ENCODE measurements around the gene ST6GALNAC6. TPM values are rescaled to one million over a fixed set of nuclear protein-coding genes. Genes with fewer than 3 reads are reported as not detected.

Gene ST6GALNAC6
- total RNA-seq, 1 donor from 2014 or later, result 94.7 TPM

DNA sequence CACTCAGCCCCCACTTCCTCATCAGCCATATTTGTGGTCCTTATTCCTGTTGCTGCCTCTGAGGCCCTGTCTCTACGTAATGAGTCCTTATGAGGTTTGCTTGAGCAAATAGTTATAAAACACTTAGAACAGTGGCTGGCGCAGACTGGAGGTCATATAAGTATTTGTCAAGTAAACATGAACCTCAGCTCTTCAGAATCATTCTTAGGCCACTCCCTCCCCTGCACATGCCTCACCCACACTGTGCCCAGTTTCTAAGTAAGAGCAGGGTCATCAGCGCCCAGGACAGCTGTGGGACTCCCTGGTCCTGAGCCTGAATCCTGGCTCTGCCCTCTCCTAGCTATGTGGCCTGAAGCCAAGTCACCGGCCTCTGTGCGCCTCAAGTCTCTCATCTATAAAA lies 13.5 kb upstream of the ST6GALNAC6 start:
- intact Hi-C loops (cut with DNase I), result no loop called here
- H3K4me1 ChIP-seq, result peaks cover 35% of the 10 kb centered on the region
- H3K9me3 ChIP-seq, result no peaks in the 10 kb centered on the region
- H3K36me3 ChIP-seq, result peaks cover 39% of the 10 kb centered on the region
- H3K27me3 ChIP-seq, result no peaks in the 10 kb centered on the region
- H3K27ac ChIP-seq, result peak overlapping the region; percentile 36
- TF ChIP-seq, protein P1, sequence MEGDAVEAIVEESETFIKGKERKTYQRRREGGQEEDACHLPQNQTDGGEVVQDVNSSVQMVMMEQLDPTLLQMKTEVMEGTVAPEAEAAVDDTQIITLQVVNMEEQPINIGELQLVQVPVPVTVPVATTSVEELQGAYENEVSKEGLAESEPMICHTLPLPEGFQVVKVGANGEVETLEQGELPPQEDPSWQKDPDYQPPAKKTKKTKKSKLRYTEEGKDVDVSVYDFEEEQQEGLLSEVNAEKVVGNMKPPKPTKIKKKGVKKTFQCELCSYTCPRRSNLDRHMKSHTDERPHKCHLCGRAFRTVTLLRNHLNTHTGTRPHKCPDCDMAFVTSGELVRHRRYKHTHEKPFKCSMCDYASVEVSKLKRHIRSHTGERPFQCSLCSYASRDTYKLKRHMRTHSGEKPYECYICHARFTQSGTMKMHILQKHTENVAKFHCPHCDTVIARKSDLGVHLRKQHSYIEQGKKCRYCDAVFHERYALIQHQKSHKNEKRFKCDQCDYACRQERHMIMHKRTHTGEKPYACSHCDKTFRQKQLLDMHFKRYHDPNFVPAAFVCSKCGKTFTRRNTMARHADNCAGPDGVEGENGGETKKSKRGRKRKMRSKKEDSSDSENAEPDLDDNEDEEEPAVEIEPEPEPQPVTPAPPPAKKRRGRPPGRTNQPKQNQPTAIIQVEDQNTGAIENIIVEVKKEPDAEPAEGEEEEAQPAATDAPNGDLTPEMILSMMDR (IDR thresholded peaks at IDR 0.05), result no peak
- DNase-seq, result peak; percentile 83
- no peak overlapping the region for H3K4me3 ChIP-seq
- peak; percentile 64 for ATAC-seq

- no peaks in the 10 kb centered on the region for H3K27me3 ChIP-seq
- H3K4me3 ChIP-seq, result no peak overlapping the region
- peaks cover 34% of the 10 kb centered on the region for H3K4me1 ChIP-seq
- TF ChIP-seq, protein P1 (IDR thresholded peaks at IDR 0.05), result no peak
- DNase-seq (peak; percentile 65), ATAC-seq (no peak)
- H3K36me3 ChIP-seq, result peaks cover 41% of the 10 kb centered on the region
- peak overlapping the region; percentile 36 for H3K27ac ChIP-seq
- intact Hi-C loops (cut with DNase I), result no loop called here
- no peaks in the 10 kb centered on the region for H3K9me3 ChIP-seq
Measured at GRCh38 chr9:127912296-127912695, 12.9 kb upstream of the ST6GALNAC6 start.

- DNase-seq (no peak), ATAC-seq (peak; percentile 1)
- TF ChIP-seq, protein P1 (IDR thresholded peaks at IDR 0.05), result peak; percentile 20
- no peak overlapping the region for H3K4me3 ChIP-seq
- no peak overlapping the region for H3K27ac ChIP-seq
- intact Hi-C loops (cut with DNase I), result no loop called here
- H3K9me3 ChIP-seq, result no peaks in the 10 kb centered on the region
- peaks cover 41% of the 10 kb centered on the region for H3K36me3 ChIP-seq
- H3K4me1 ChIP-seq, result peaks cover 40% of the 10 kb centered on the region
- no peaks in the 10 kb centered on the region for H3K27me3 ChIP-seq
Measured at GRCh38 chr9:127910613-127911205, 11.3 kb upstream of the ST6GALNAC6 start.

DNA sequence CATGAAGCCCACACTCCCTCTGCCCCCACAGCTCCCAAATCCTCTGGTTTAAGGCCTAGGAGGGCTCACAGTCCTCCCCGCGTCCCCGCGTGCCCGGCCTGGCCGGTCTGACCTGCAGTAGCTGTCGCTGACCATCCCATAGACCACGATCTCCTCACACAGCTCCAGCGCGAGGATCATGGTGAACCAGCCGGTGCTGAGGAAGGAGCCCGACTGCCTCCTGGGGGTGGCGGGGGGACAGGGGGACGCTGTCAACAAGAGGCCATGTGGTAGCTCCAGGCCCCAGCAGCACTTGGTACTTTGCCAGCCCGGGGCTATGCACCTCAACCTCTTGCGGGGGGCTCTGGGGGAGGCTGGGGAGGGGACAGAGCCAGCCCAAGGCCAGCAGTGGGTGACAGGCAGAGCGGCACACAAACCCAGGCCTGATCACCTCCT lies 10.5 kb upstream of the ST6GALNAC6 start:
- Histone ChIP-seq H3K4me3 (no peak overlapping the region), H3K36me3 (peaks cover 41% of the 10 kb centered on the region), H3K27ac (no peak overlapping the region), H3K9me3 (no peaks in the 10 kb centered on the region), H3K27me3 (no peaks in the 10 kb centered on the region), H3K4me1 (peaks cover 40% of the 10 kb centered on the region)
- DNase-seq (peak; percentile 64), ATAC-seq (no peak)
- TF ChIP-seq, protein P1 (IDR thresholded peaks at IDR 0.05), result no peak
- intact Hi-C loops (cut with DNase I), result no loop called here

GRCh38 chr9:127908660-127908926 lies 9.2 kb upstream of the ST6GALNAC6 start:
- DNase-seq (no peak), ATAC-seq (no peak)
- Histone ChIP-seq H3K27ac (no peak overlapping the region), H3K27me3 (no peaks in the 10 kb centered on the region), H3K9me3 (no peaks in the 10 kb centered on the region), H3K4me3 (no peak overlapping the region), H3K36me3 (peaks cover 41% of the 10 kb centered on the region), H3K4me1 (peaks cover 51% of the 10 kb centered on the region)
- intact Hi-C loops (cut with DNase I), result no loop called here
- TF ChIP-seq, protein P1 (IDR thresholded peaks at IDR 0.05), result no peak
